Body of pancreas (tissue), 4 donors: ENCODE measurements around the gene SPOCK1. TPM values are rescaled to one million over a fixed set of nuclear protein-coding genes. Genes with fewer than 3 reads are reported as not detected.

Experiments used
- ATAC-seq: fragments of 150-250 bp; one replicate; pipeline ENCODE4 v1.9.1; 2016
- DNase-seq, 4 donors: peaks; one replicate each; pipeline ENCODE4 v3.0.0-alpha.2; 2019
- H3K27ac ChIP-seq, 4 donors: fragments of 200-600 bp; sonication (generic); 1 replicate in 3 of 4; 2 replicates in 1 of 4; pipeline versions ENCODE4 v1.5.1 to v1.6.1; 2016 to 2019; ENCODE audit warnings: mild to moderate bottlenecking in 1 of 4, mixed read lengths in 1 of 4, moderate library complexity in 1 of 4
- H3K27me3 ChIP-seq, 2 donors: fragments of 200-600 bp; sonication (generic); one replicate each; pipeline ENCODE4 v1.6.0; 2016; ENCODE audit warnings: mild to moderate bottlenecking in 1 of 2
- H3K36me3 ChIP-seq, 2 donors: fragments of 200-600 bp; sonication (generic); replicated peaks in 1 of 2; 2 replicates each; pipeline ENCODE4 v1.5.1; 2016; ENCODE audit warnings: low read depth in 2 of 2; ENCODE audit not compliant: insufficient read depth in 1 of 2
- H3K4me1 ChIP-seq: fragments of 200-600 bp; sonication (generic); one replicate; pipeline ENCODE4 v1.6.0; 2016
- H3K4me3 ChIP-seq, 2 donors: fragments of 200-600 bp; sonication (generic); 1 replicate in 1 of 2; 2 replicates in 1 of 2; pipeline ENCODE4 v1.5.1; 2016 to 2019
- H3K9me3 ChIP-seq, 3 donors: fragments of 200-600 bp; sonication (generic); 1 replicate in 2 of 3; 2 replicates in 1 of 3; pipeline ENCODE4 v1.5.1; 2016
- POLR2A ChIP-seq, 3 donors: fragments of 450-650 bp; IDR thresholded peaks; one replicate each; pipeline ENCODE4 v1.6.1; 2016; ENCODE audit warnings: antibody characterized with exemption in 3 of 3, mild to moderate bottlenecking in 2 of 3
- WGBS, 2 donors: methylation state at CpG; one replicate each; pipeline ENCODE4 v1.1.5; 2017; 5-methylcytosine and 5-hydroxymethylcytosine counted together
- intact Hi-C: fragments of 100-400 bp; cut with DNase I; formaldehyde crosslinking; loops from one replicate; pipeline ENCODE4 v1.15.1; 2023
- total RNA-seq, 2 donors: library from RNA; depleted of rRNA; stranded (reverse); fragments of >200 nt; gene quantifications; one replicate each; pipeline ENCODE4 v1.1.0, GENCODE V29; 2016
- TF ChIP-seq, protein P1 (sequence below), 7 experiments: fragments of 450-650 bp in 4 of 7; fragments of 200-600 bp in 3 of 7; sonication (generic) in 3 of 7; IDR thresholded peaks; one replicate each; pipeline ENCODE4 v1.5.1; 2016 to 2019; ENCODE audit warnings: antibody characterized with exemption in 7 of 7

The SPOCK1 gene
- total RNA-seq, 2 donors from 2014 or later = 22.4 to 30.6 TPM

DNA sequence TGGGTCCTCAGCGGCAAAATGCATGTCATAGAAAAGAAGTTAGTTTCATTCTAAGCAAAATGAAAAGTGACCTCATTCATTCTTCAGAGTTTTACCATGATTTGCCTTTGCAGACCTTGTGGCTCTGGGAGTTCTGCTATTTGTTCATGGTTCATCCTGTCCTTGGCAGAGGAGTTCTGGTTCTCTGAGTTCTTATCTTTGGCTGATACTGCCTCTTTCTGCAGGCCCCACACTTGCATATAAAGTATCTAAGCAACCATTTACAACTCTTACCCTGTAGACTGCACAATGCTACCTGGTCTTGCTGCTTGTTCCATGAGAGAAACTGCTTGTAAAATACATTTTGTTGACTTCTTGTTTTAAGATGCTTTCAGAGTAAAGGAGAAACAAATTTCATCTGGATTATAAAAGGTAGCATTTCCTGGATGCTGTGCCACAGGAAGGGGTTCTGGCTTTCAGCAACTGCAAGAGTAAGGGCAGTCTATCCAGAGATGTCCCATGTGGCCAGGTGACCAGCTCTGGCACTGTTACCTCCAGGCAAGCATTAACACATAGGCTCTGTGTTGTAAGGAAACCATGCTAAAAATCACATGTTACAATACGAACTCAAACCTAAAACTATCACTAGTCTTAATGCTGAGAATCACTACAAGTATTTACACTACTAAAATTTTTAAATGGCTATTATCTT, 513.2 kb downstream of the SPOCK1 start:
- no peaks in the 10 kb centered on the region for H3K36me3 ChIP-seq
- no peak overlapping the region for H3K4me3 ChIP-seq
- no peak for ATAC-seq
- DNase-seq = no peak
- H3K27ac ChIP-seq = no peak overlapping the region
- H3K4me1 ChIP-seq = peaks cover 19% of the 10 kb centered on the region
- TF ChIP-seq, protein P1, sequence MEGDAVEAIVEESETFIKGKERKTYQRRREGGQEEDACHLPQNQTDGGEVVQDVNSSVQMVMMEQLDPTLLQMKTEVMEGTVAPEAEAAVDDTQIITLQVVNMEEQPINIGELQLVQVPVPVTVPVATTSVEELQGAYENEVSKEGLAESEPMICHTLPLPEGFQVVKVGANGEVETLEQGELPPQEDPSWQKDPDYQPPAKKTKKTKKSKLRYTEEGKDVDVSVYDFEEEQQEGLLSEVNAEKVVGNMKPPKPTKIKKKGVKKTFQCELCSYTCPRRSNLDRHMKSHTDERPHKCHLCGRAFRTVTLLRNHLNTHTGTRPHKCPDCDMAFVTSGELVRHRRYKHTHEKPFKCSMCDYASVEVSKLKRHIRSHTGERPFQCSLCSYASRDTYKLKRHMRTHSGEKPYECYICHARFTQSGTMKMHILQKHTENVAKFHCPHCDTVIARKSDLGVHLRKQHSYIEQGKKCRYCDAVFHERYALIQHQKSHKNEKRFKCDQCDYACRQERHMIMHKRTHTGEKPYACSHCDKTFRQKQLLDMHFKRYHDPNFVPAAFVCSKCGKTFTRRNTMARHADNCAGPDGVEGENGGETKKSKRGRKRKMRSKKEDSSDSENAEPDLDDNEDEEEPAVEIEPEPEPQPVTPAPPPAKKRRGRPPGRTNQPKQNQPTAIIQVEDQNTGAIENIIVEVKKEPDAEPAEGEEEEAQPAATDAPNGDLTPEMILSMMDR (IDR thresholded peaks at IDR 0.05) = no peak
- 92 to 96% methylated on average over 2 of the region's 2 CpGs for WGBS, 2 donors
- no peaks in the 10 kb centered on the region for H3K27me3 ChIP-seq
- no peaks in the 10 kb centered on the region for H3K9me3 ChIP-seq
- intact Hi-C loops = no loop called here

DNA sequence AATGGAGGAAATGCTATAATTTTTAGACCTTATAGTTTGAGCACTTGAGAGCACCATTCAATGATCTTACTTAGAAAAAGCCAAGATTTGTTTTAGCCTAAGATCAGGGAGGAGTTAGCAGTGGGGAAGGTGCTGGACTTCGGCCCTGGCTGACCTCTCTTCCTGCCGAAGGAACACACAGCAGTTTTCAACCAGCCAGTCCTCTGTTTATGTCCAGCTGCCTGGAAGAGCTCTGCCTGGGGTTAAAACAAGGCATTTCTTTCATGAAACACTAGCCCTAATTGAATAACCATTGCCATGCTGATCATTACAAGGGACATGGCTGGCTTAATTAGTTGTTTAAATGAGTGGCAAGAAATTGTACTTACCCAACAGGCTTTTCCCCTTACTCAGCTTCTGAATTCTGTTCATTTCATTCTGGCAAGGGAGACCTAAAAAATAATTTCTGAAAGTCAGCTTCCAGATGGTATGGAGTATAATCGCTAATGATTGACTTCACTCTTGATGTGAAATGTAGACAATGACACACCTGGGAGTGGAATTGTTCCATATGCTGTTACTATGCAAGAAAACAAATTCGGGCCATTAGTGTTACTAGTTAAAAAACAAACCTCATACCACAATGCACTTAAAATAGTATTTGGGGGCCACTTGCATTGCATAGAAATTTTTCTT, 514.2 kb downstream of the SPOCK1 start:
- H3K4me1 ChIP-seq = peaks cover 19% of the 10 kb centered on the region
- H3K27ac ChIP-seq = peak overlapping the region in 2 of 4 donors; percentile 8 to 12
- DNase-seq (peak; percentile 10 to 46 (median 16)), ATAC-seq (peak; percentile 60)
- 24 to 49% methylated on average over 4 of the region's 4 CpGs for WGBS, 2 donors
- TF ChIP-seq, protein P1 (IDR thresholded peaks at IDR 0.05) = no peak
- TF ChIP-seq POLR2A (IDR thresholded peaks at IDR 0.05) = no peak
- intact Hi-C loops = no loop called here
- no peaks in the 10 kb centered on the region for H3K36me3 ChIP-seq
- H3K27me3 ChIP-seq = no peaks in the 10 kb centered on the region
- H3K9me3 ChIP-seq = no peaks in the 10 kb centered on the region
- H3K4me3 ChIP-seq = no peak overlapping the region

GRCh38 chr5:136981936-136982335, 517.2 kb downstream of the SPOCK1 start:
- DNase-seq = no peak
- intact Hi-C loops = no loop called here
- Histone ChIP-seq H3K27me3 (no peaks in the 10 kb centered on the region), H3K36me3 (no peaks in the 10 kb centered on the region), H3K4me1 (peaks cover 19% of the 10 kb centered on the region), H3K27ac (no peak overlapping the region), H3K4me3 (no peak overlapping the region), H3K9me3 (no peaks in the 10 kb centered on the region)
- ATAC-seq = no peak
- WGBS, 2 donors = 76 to 88% methylated on average over 2 of the region's 2 CpGs
- no peak for TF ChIP-seq POLR2A (IDR thresholded peaks at IDR 0.05)
- TF ChIP-seq, protein P1 (IDR thresholded peaks at IDR 0.05) = no peak

GRCh38 chr5:136979131-136979530, 520.0 kb downstream of the SPOCK1 start:
- ATAC-seq (no peak), DNase-seq (no peak)
- intact Hi-C loops = no loop called here
- Histone ChIP-seq H3K9me3 (no peaks in the 10 kb centered on the region), H3K27me3 (no peaks in the 10 kb centered on the region), H3K4me1 (peaks cover under 1% of the 10 kb centered on the region), H3K27ac (no peak overlapping the region), H3K36me3 (no peaks in the 10 kb centered on the region), H3K4me3 (no peak overlapping the region)
- TF ChIP-seq, protein P1 (IDR thresholded peaks at IDR 0.05) = no peak
- no peak for TF ChIP-seq POLR2A (IDR thresholded peaks at IDR 0.05)
- WGBS, 2 donors = 74 to 80% methylated on average over 5 of the region's 5 CpGs
